Smooth muscle cell of the coronary artery (primary cell): ENCODE measurements around the gene GDF9. TPM values are rescaled to one million over a fixed set of nuclear protein-coding genes. Genes with fewer than 3 reads are reported as not detected.

Experiments used
- total RNA-seq: library from RNA; depleted of rRNA; stranded (reverse); fragments of >200 nt; gene quantifications from 2 replicates; pipeline ENCODE4 v1.2.3, GENCODE V29; 2014; ENCODE audit warnings: low replicate concordance

Gene GDF9
- under 0.01 and 0.47 TPM in 2 replicates for total RNA-seq

GRCh38 chr5:132866342-132867045, at the start of gene GDF9, which contains the start of gene UQCRQ:
GDF9 (minus strand) TSS chr5:132866469; CDS start chr5:132864533, 1,936 bp downstream.
UQCRQ (plus strand) TSS chr5:132866642; CDS start chr5:132866882, 240 bp downstream.

GRCh38 chr5:132873119-132873929, 7.1 kb upstream of the GDF9 start, which contains the start of gene LEAP2:
LEAP2 (plus strand) TSS chr5:132873668; CDS start chr5:132873695, 27 bp downstream.

GRCh38 chr5:132830436-132831094, 35.7 kb downstream of the GDF9 start, which contains the start of gene SHROOM1:
SHROOM1 (minus strand) TSS chr5:132830647; CDS start chr5:132826140, 4,507 bp downstream.

GRCh38 chr5:132812781-132813598, 53.3 kb downstream of the GDF9 start, which contains the start of gene SOWAHA:
SOWAHA (plus strand) TSS chr5:132813302; CDS start chr5:132813622, 320 bp downstream.

Other genes with a start within 250 kb of the GDF9 start
- gene IL13, start 208.3 kb downstream of the GDF9 start, total RNA-seq: not detected in 2 replicates
- not detected in 2 replicates for gene IL4, start 192.5 kb downstream of the GDF9 start, total RNA-seq
- gene KIF3A, start 128.9 kb downstream of the GDF9 start, total RNA-seq: 7.4 and 9.9 TPM in 2 replicates
- not detected in 2 replicates for gene CCNI2, start 119.0 kb downstream of the GDF9 start, total RNA-seq
- 53.3 and 114 TPM in 2 replicates for gene SEPTIN8, start 89.2 kb downstream of the GDF9 start, total RNA-seq
- not detected in 2 replicates for gene SOWAHA, start 53.2 kb downstream of the GDF9 start, total RNA-seq
- 1.1 and 3.2 TPM in 2 replicates for gene SHROOM1, start 35.8 kb downstream of the GDF9 start, total RNA-seq
- 135 and 151 TPM in 2 replicates for gene UQCRQ, start 173 bp upstream of the GDF9 start, total RNA-seq
- gene LEAP2, start 7.2 kb upstream of the GDF9 start, total RNA-seq: 0.08 TPM in 1 of 2 replicates, not detected in the other
- gene AFF4, start 97.2 kb upstream of the GDF9 start, total RNA-seq: 12.9 and 30.7 TPM in 2 replicates
- gene ZCCHC10, start 160.1 kb upstream of the GDF9 start, total RNA-seq: 7.8 and 9.8 TPM in 2 replicates
- 75.9 and 98.7 TPM in 2 replicates for gene HSPA4, start 185.5 kb upstream of the GDF9 start, total RNA-seq